K562 (cell line): ENCODE results near the gene CALCB. TPM values are rescaled to one million over a fixed set of nuclear protein-coding genes. Genes with fewer than 3 reads are reported as not detected.
A peak's percentile ranks its signal among the peaks of the same experiment; 100 is the strongest.

Experiments used
- CBFA2T2 ChIP-seq: fragments of 450-650 bp; conservative IDR thresholded peaks from 2 replicates; pipeline ENCODE4 v1.6.1; 2017; ENCODE audit warnings: mild to moderate bottlenecking
- CREM ChIP-seq: IDR thresholded peaks from 2 replicates; pipeline ENCODE4 v1.6.1; 2014; ENCODE audit warnings: antibody characterized with exemption, low read depth
- DDX20 ChIP-seq: fragments of 450-650 bp; IDR thresholded peaks from 2 replicates; pipeline ENCODE4 v1.6.1; 2016; ENCODE audit warnings: missing genetic modification characterization, low read depth, mild to moderate bottlenecking, missing compliant biosample characterization, moderate library complexity
- ESRRB ChIP-seq: fragments of 250-450 bp; sonication (Bioruptor Pico); IDR thresholded peaks from 2 replicates; pipeline ENCODE4 v1.5.0; 2020; ENCODE audit warnings: mild to moderate bottlenecking, moderate library complexity, borderline replicate concordance
- GATAD2B ChIP-seq: fragments of 450-650 bp; IDR thresholded peaks from 2 replicates; pipeline ENCODE4 v1.6.1; 2017; ENCODE audit warnings: mild to moderate bottlenecking, borderline replicate concordance
- HEY1 ChIP-seq: fragments of 250-450 bp; sonication (Bioruptor Pico); IDR thresholded peaks from 2 replicates; pipeline ENCODE4 v1.5.0; 2020; ENCODE audit warnings: mild to moderate bottlenecking, moderate library complexity, borderline replicate concordance
- HNRNPLL ChIP-seq: fragments of 200-400 bp; formaldehyde crosslinking; IDR thresholded peaks from 2 replicates; pipeline ENCODE4 v1.6.1; 2017; ENCODE audit warnings: low read length, low read depth, mild to moderate bottlenecking; ENCODE audit not compliant: poor library complexity, severe bottlenecking
- ILF3 ChIP-seq: fragments of 450-650 bp; IDR thresholded peaks from 2 replicates; pipeline ENCODE4 v1.6.1; 2018; ENCODE audit warnings: antibody characterized with exemption, mild to moderate bottlenecking, moderate library complexity, borderline replicate concordance
- JUND ChIP-seq, 2 experiments: IDR thresholded peaks; 2 replicates in 1 of 2; 3 replicates in 1 of 2; pipeline ENCODE4 v1.6.1; 2011; ENCODE audit warnings: borderline replicate concordance in 2 of 2, low read depth in 2 of 2, low read length in 2 of 2, improper control_type of control experiment in 1 of 2, missing biosample characterization in 1 of 2, missing genetic modification characterization in 1 of 2, missing genetic modification reagents in 1 of 2
- KAT8 ChIP-seq: fragments of 450-650 bp; IDR thresholded peaks from 2 replicates; pipeline ENCODE4 v1.6.1; 2016; ENCODE audit warnings: low read depth, mild to moderate bottlenecking
- KDM4B ChIP-seq, 2 experiments: fragments of 450-650 bp in 1 of 2; sonication (generic) in 1 of 2; IDR thresholded peaks; 2 replicates each; pipeline ENCODE4 v1.6.1; 2016 to 2017; ENCODE audit warnings: borderline replicate concordance in 2 of 2, antibody characterized with exemption in 1 of 2, low read depth in 1 of 2, mild to moderate bottlenecking in 1 of 2
- OTX1 ChIP-seq: fragments of 450-650 bp; formaldehyde crosslinking; IDR thresholded peaks from 2 replicates; pipeline ENCODE4 v1.4.0; 2022; ENCODE audit warnings: mild to moderate bottlenecking
- RAD21 ChIP-seq, 2 experiments: fragments of 250-450 bp in 1 of 2; fragments of 450-650 bp in 1 of 2; sonication (Bioruptor Pico) in 1 of 2; formaldehyde crosslinking in 1 of 2; IDR thresholded peaks in 1 of 2; conservative IDR thresholded peaks in 1 of 2; 2 replicates each; pipeline versions ENCODE4 v1.4.0 to v1.8.0; 2020 to 2022; ENCODE audit warnings: mild to moderate bottlenecking in 2 of 2, moderate library complexity in 1 of 2
- RBM39 ChIP-seq: fragments of 200-400 bp; formaldehyde crosslinking; optimal IDR thresholded peaks from 2 replicates; pipeline ENCODE3; 2018; ENCODE audit warnings: low read depth, low read length
- SMC3 ChIP-seq: conservative IDR thresholded peaks from 2 replicates; pipeline ENCODE4 v1.6.1; 2011; ENCODE audit warnings: low read depth, low read length, improper control_type of control experiment; ENCODE audit not compliant: insufficient read depth
- TAF15 ChIP-seq: fragments of 200-400 bp; formaldehyde crosslinking; IDR thresholded peaks from 2 replicates; pipeline ENCODE4 v1.6.1; 2017; ENCODE audit warnings: mild to moderate bottlenecking, low read depth, low read length, moderate library complexity
- TBP ChIP-seq: optimal IDR thresholded peaks from 2 replicates; pipeline ENCODE3; 2011; ENCODE audit warnings: low read depth, low read length, improper control_type of control experiment
- TCF15 ChIP-seq: fragments of 250-450 bp; sonication (Bioruptor Pico); IDR thresholded peaks from 2 replicates; pipeline ENCODE4 v1.8.0; 2022; ENCODE audit warnings: moderate library complexity, mild to moderate bottlenecking, inconsistent platforms
- TCF3 ChIP-seq: sonication (generic); formaldehyde crosslinking; IDR thresholded peaks from 2 replicates; pipeline ENCODE4 v1.4.0; 2020; ENCODE audit warnings: mild to moderate bottlenecking, missing genetic modification reagents
- THRAP3 ChIP-seq: fragments of 450-650 bp; IDR thresholded peaks from 2 replicates; pipeline ENCODE4 v1.6.1; 2016; ENCODE audit warnings: mild to moderate bottlenecking, inconsistent platforms, borderline replicate concordance
- ZBTB5 ChIP-seq: fragments of 450-650 bp; IDR thresholded peaks from 2 replicates; pipeline ENCODE4 v1.6.1; 2017; ENCODE audit warnings: antibody characterized with exemption
- ZNF354B ChIP-seq: fragments of 250-450 bp; sonication (Bioruptor Pico); IDR thresholded peaks from 2 replicates; pipeline ENCODE4 v1.4.0; 2020
- ZNF512 ChIP-seq: IDR thresholded peaks from 2 replicates; pipeline ENCODE4 v1.6.1; 2016; ENCODE audit warnings: missing genetic modification characterization, missing compliant biosample characterization
- ZNF644 ChIP-seq: fragments of 200-800 bp; sonication (Bioruptor generic); IDR thresholded peaks from 2 replicates; pipeline ENCODE4 v1.6.1; 2016; ENCODE audit warnings: low read depth, missing genetic modification characterization, missing compliant biosample characterization
- polyA plus RNA-seq, 8 experiments: library from polyadenylated mRNA; depleted of rRNA in 4 of 8; stranded (reverse) in 5 of 8; unstranded in 3 of 8; fragments of >200 nt; fragmentation: Nextera tagmentation in 2 of 8; fragmentation: Illumina TruSeq in 1 of 8; extraction: Ambion mirVana in 2 of 8; extraction: Trizol in 1 of 8; gene quantifications; 2 replicates each; pipeline versions ENCODE4 v1.2.1 to v1.2.3, GENCODE V29; 2011 to 2014; ENCODE audit warnings: inconsistent platforms in 1 of 8, missing spikeins in 1 of 8
- total RNA-seq, 7 experiments: library from RNA; depleted of rRNA in 6 of 7; stranded (reverse); fragments of >200 nt in 6 of 7; fragmentation: Illumina TruSeq in 2 of 7; extraction: Trizol in 2 of 7; gene quantifications; 2 replicates each; pipeline versions ENCODE4 v1.2.1 to v1.2.3, GENCODE V29; 2011 to 2021; ENCODE audit warnings: low replicate concordance in 1 of 7

The CALCB gene
- total and polyA plus RNA-seq, 9 of the 15 experiments (the other 6 are each of a cell fraction or from before 2014, with no cell fraction given): not detected

GRCh38 chr11:15074206-15075161 is 1.1 kb downstream of the CALCB start (continued):
- TF ChIP-seq ZBTB5 (no peak), TBP (no peak), RBM39 (no peak), RAD21 (CRISPR knock-in tag; conservative IDR thresholded peaks at IDR 0.05 in 1 of 2, IDR thresholded peaks at IDR 0.05 in 1 of 2) (peak; percentile 75 to 81), GATAD2B (no peak), ZNF512 (tag) (no peak), ESRRB (no peak), THRAP3 (no peak), SMC3 (peak; percentile 74), ILF3 (no peak), OTX1 (no peak), ZNF644 (tag) (no peak), JUND (IDR thresholded peaks at IDR 0.05; ENCODE audit: borderline replicate concordance, low read depth, low read length) (0 out of 2 replicates have a peak, but pooled peaks have one; percentile 5), JUND (tag; IDR thresholded peaks at IDR 0.05; ENCODE audit: borderline replicate concordance, low read depth, low read length) (no peak), KAT8 (no peak), CBFA2T2 (no peak), TCF15 (CRISPR knock-in tag) (no peak), ZNF354B (CRISPR knock-in tag) (no peak), TAF15 (no peak), DDX20 (tag) (no peak), TCF3 (CRISPR knock-in tag) (no peak), HEY1 (CRISPR knock-in tag) (no peak), KDM4B (IDR thresholded peaks at IDR 0.05; ENCODE audit: borderline replicate concordance in 2 of 2, low read depth in 1 of 2) (no peak), HNRNPLL (no peak), CREM (0 out of 2 replicates have a peak, but pooled peaks have one; percentile 4)
